NCI-H187 treated with DMSO at 0.1 percent for 48 hours (cell line): ENCODE data around the gene TULP3.

Experiments
- DNase-seq: peaks from one replicate; lab custom pipeline; 2025; lab: John Stamatoyannopoulos, UW

The TULP3 gene

GRCh38 chr12:2930865-2931264 is 40.2 kb downstream of the TULP3 start:
- DNase-seq = no peak

- DNase-seq = no peak
Measured at GRCh38 chr12:2933586-2933985, 42.9 kb downstream of the TULP3 start.

GRCh38 chr12:2934371-2934770 is 43.7 kb downstream of the TULP3 start:
- no peak for DNase-seq

GRCh38 chr12:2936301-2936700 is 45.6 kb downstream of the TULP3 start:
- DNase-seq = no peak

- no peak for DNase-seq
Measured at GRCh38 chr12:2937500-2937899, 46.8 kb downstream of the TULP3 start.

- DNase-seq = no peak
Measured at GRCh38 chr12:2939191-2939590, 48.5 kb downstream of the TULP3 start.

- DNase-seq = no peak
Measured at GRCh38 chr12:2940564-2940963, 49.9 kb downstream of the TULP3 start.

- DNase-seq = no peak
Measured at GRCh38 chr12:2941524-2941923, 50.8 kb downstream of the TULP3 start.

GRCh38 chr12:2944401-2945047 is 53.8 kb downstream of the TULP3 start:
- DNase-seq = no peak

GRCh38 chr12:2949411-2949810 is 58.7 kb downstream of the TULP3 start:
- DNase-seq = no peak

GRCh38 chr12:2955888-2956287 is 65.2 kb downstream of the TULP3 start:
- DNase-seq = no peak

GRCh38 chr12:2957816-2958431 is 67.2 kb downstream of the TULP3 start:
- no peak for DNase-seq

GRCh38 chr12:2958432-2959191 is 67.9 kb downstream of the TULP3 start:
- no peak for DNase-seq

- no peak for DNase-seq
Measured at GRCh38 chr12:2959192-2959504, 68.5 kb downstream of the TULP3 start, which contains the start of gene TEAD4. Gene TEAD4, plus strand, starts transcription at chr12:2959397.

- DNase-seq = no peak
Measured at GRCh38 chr12:2959505-2960389, 69.1 kb downstream of the TULP3 start.

GRCh38 chr12:2960390-2960956 is 69.8 kb downstream of the TULP3 start:
- no peak for DNase-seq

- DNase-seq = no peak
Measured at GRCh38 chr12:2960996-2961616, 70.4 kb downstream of the TULP3 start.

GRCh38 chr12:2961705-2962104 is 71.0 kb downstream of the TULP3 start:
- no peak for DNase-seq

- DNase-seq = no peak
Measured at GRCh38 chr12:2963154-2963759, 72.6 kb downstream of the TULP3 start.

- DNase-seq = no peak
Measured at GRCh38 chr12:2963760-2964292, 73.1 kb downstream of the TULP3 start.

- no peak for DNase-seq
Measured at GRCh38 chr12:2967651-2968050, 77.0 kb downstream of the TULP3 start.
